GM13977 (cell line): ENCODE measurements around the gene IFI35.
A peak's percentile ranks its signal among the peaks of the same experiment; 100 is the strongest.
"Not testable (repeated sequence)": the region's sequence is repeated elsewhere in the genome, so short reads cannot be mapped to it uniquely, and the experiment has no call there.

Source experiments
- DNase-seq: peaks from one replicate; pipeline ENCODE4 v3.0.0; 2012; ENCODE audit warnings: low spot score
- CTCF ChIP-seq: IDR thresholded peaks from 2 replicates; pipeline ENCODE4 v1.5.1; 2012; ENCODE audit warnings: mild to moderate bottlenecking, control low read depth; ENCODE audit not compliant: insufficient read depth; ENCODE audit errors: extremely low read depth, missing control alignments
- in situ Hi-C: fragments of 300-500 bp; cut with MboI; formaldehyde crosslinking; loops from one replicate; pipeline ENCODE4 v1.12.0; 2022; ENCODE audit warnings: low sequenced_read_pairs, low pct_unique_long_range_greater_than_20kb, mixed read lengths, inconsistent platforms; ENCODE audit not compliant: unreplicated experiment

The IFI35 gene

DNA sequence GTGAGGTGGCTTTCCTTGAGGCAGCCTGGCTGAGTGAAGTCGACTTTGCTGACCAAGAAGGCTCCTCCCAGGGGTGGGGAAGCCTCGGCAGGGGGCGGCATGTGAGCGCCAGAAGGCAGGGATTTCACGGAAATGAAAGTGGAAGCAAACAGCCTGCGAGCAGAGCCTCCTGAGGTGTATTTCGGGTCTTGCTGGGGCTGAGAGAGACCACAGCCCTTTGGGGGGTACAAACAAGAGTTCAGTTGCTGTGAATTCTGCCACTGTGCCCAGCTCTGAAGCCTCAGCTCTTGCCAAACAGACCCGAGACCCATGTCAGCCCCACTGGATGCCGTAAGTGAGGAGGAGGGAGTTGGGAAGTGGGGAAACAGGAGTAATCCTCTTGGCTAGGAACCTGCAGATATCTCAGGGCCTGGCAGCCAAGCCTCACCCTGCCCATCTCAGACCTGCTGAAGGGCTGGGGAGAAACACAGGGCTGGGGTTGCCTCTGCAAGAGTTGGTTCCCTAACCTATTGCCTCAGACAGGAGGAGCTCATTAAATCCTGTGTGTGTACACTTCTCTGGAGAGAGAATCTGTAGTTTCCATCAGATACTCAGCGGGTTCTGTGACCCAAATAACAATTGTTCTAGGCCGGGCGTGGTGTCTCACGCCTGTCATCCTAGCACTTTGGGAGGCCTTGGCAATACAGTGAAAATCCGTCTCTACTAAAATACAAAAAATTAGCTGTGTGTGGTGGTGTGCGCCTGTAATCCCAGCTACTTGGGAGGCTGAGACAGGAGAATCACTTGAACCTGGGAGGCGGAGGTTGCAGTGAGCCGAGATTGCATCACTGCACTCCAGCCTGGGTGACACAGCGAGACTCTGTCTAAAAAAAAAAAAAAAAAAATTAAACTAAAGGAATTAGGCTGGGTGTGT, at the start of gene IFI35:
IFI35 (plus strand) TSS at position 146 of the 913 bp plus-strand sequence; CDS start at position 310, 164 bp downstream.
- in situ Hi-C loops = no loop called here
- TF ChIP-seq CTCF = peak; percentile 59
- peak; percentile 81 for DNase-seq

DNA sequence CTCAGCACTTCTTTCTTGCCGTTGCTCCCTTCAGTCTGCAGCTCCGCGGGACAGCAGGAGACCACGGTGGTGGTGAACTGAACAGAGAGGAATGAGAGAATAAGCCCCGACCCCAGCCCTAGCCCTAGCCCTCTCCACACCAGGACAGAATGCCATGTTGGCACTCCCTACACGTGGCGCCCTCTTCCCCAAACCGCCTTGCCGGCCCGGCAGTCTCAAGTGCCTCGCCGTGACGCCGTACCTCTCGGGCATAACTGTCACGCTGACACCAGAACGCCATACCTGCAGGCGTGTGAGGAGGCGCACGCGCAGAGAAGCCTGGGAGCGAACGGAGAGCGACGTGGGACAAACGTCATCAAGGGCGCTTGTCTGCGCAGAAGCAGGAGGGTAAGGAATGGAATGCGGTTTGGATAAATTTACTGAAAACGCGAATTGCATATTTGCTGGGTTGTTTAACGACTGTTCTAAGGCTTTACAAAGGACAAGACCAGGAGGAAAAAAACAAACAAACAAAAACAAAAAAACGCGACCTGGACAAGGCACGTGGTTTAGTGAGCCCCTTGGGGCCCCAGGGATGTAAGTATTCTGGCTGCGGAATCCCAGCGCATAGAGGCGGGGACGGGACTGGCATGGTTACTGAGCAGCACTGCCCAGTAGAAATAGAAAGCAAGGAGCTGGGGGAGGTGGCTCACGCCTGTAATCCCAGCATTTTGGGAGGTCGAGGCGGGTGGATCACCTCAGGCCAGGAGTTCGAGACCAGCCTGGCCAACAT, 42.2 kb upstream of the IFI35 start, which contains the start of gene AARSD1:
AARSD1 (minus strand) TSS at position 294 of the 772 bp plus-strand sequence; CDS start at position 280, 14 bp downstream.
- TF ChIP-seq CTCF = no peak
- in situ Hi-C loops = no loop called here
- peak; percentile 90 for DNase-seq

DNA sequence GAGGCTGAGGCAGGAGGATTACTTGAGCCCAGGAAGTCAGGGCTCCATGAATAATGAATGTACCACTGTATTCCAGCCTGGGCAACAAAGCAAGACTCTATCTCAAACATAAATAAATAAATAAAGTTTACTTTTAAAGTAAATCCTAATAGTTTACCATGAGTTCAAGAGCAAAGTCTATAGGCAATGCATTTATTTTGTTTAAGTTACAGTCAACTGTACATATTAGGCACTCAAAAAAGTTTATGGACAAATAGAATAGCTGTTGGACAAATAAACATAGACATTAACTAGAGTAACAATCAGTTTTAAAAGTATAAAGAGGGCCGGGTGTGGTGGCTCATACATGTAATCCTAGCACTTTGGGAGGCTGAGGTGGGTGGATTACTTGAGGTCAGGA, 38.7 kb upstream of the IFI35 start:
- in situ Hi-C loops = no loop called here
- DNase-seq = no peak
- TF ChIP-seq CTCF = no peak

DNA sequence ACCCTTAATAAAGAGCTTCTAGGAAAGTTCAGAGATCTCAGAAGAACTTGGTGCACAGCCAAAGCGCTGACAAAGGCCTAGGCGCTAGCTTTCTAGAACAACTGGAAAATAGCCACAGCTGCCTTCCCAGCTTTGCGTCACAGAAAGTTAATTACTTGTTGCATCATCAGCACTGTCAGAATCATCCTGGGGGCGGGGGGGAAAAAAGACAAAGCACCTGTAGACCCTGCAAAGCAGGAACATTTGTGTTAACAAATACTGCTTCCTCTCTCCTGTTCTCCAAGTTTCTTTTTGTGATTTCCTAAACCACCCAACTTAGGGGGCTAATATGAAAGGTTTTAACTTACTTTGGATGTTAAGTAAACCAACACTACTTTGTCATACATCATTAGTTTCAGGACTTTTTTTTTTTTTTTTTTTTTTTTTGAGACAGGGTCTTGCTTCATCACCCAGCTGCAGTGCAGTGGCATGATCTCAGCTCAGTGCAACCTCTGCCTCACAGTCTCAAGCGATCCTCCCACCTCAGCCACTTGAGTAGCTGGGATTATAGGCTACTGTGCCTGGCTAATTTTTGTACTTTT, 37.5 kb upstream of the IFI35 start:
- in situ Hi-C loops = no loop called here
- TF ChIP-seq CTCF = no peak
- DNase-seq = no peak

DNA sequence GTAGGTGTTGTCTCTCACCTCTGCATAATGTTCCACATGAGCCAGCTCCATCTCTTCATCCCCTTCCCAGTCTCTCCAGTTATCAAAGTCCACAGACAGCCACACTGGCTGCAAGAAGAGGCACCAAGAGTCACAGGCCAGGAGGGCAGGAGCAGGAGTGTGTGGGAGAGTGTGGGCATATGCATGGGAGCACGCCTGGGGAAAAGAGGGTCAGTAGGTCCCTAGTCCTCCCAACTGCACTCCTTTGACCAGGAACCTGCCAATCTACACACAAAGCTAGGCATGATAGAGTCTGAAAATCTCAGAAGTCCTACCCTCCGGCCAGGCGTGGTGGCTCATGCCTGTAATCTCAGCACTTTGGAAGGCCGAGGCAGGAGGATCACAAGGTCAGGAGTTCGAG, 35.0 kb upstream of the IFI35 start:
- DNase-seq = no peak
- in situ Hi-C loops = no loop called here
- TF ChIP-seq CTCF = no peak

- in situ Hi-C loops, DNase-seq: not testable (repeated sequence)
These were observed 33.3 kb upstream of the IFI35 start for GRCh38 chr17:42973323-42973722.
